Pancreas (tissue), 10 donors: Measurements from ENCODE around the gene CILP2. TPM values are rescaled to one million over a fixed set of nuclear protein-coding genes. Genes with fewer than 3 reads are reported as not detected.

Experiments
- ATAC-seq, 4 donors: fragments of 200-7000 bp; cut with Tn5 transposase; one replicate each; pipeline versions ENCODE4 v1.8.0 to v1.9.1; 2020; ENCODE audit warnings: mild to moderate bottlenecking in 4 of 4, moderate library complexity in 4 of 4
- DNase-seq, 6 donors: peaks; one replicate each; pipeline ENCODE4 v3.0.0-alpha.2; 2020
- FAIRE-seq: peaks from 2 replicates; lab custom pipeline; 2012; peaks lifted over from hg19 to GRCh38; lab: Jason Lieb, UNC
- H3K27ac ChIP-seq, 4 donors: fragments of 200-600 bp; sonication (generic); 1 replicate in 3 of 4; 2 replicates in 1 of 4; pipeline versions ENCODE4 v1.5.0 to v1.8.0; 2020
- H3K27me3 ChIP-seq, 4 donors: fragments of 200-600 bp; one replicate each; pipeline ENCODE4 v1.8.0; 2021
- H3K36me3 ChIP-seq, 3 donors: fragments of 200-600 bp; sonication (generic) in 1 of 3; one replicate each; pipeline versions ENCODE4 v1.5.0 to v1.8.0; 2020 to 2021
- H3K4me1 ChIP-seq, 3 donors: fragments of 200-600 bp; one replicate each; pipeline ENCODE4 v1.8.0; 2021
- H3K4me3 ChIP-seq, 4 donors: fragments of 200-600 bp; sonication (generic) in 2 of 4; one replicate each; pipeline versions ENCODE4 v1.5.0 to v1.8.0; 2020 to 2021
- H3K9me3 ChIP-seq, 4 donors: fragments of 200-600 bp; one replicate each; pipeline ENCODE4 v1.8.0; 2021
- WGBS, 2 donors: extraction: QIAGEN DNeasy Blood & Tissue Kit; methylation state at CpG; one replicate each; pipeline ENCODE4 v1.1.7; 2013; 5-methylcytosine and 5-hydroxymethylcytosine counted together
- intact Hi-C, 3 donors: fragments of 100-400 bp; cut with DNase I; formaldehyde crosslinking; loops; one replicate each; pipeline versions ENCODE4 v1.11.1 to v1.14.2; 2022
- polyA plus RNA-seq, 2 donors: library from polyadenylated mRNA; stranded (reverse); fragments of 200-250 nt; gene quantifications; one replicate each; pipeline ENCODE4 v1.2.3, GENCODE V29; 2013
- total RNA-seq, 6 donors: library from RNA; stranded (reverse); fragmentation: NEBNext Ultra II Directional in 4 of 6; extraction: Animal tissue kit (Norgen Biotek cat#: 25700) in 4 of 6; gene quantifications; one replicate each; pipeline versions ENCODE4 v1.2.1 to v1.2.4, GENCODE V29; 2021 to 2023
- TF ChIP-seq, protein P1 (sequence below), 4 donors: fragments of 200-600 bp; sonication (generic) in 3 of 4; IDR thresholded peaks; one replicate each; pipeline versions ENCODE4 v1.5.0 to v1.8.0; 2021; ENCODE audit warnings: antibody characterized with exemption in 4 of 4
- donor health status: healthy with polysubstance abuse.
- donor health status: DM: no; HTN: no; CAD: no; lungs with moderate emphysema.
- donor health status: DM: no; HTN: no; CAD: no.
- donor health status: control.
- donor health status: control.
- donor health status: Bipolar disorder and iron deficiency.
- donor health status: DM: yes; HTN: yes; CAD: no.
- donor health status: DM: no; HTN: no; CAD: no.
- donor health status: DM: no; HTN: no; CAD: no.
- donor health status: DM: yes; HTN: yes; CAD: no.

Gene CILP2
- total and polyA plus RNA-seq, 8 donors: 0.12 to 1.4 TPM; not detected in 6

DNA sequence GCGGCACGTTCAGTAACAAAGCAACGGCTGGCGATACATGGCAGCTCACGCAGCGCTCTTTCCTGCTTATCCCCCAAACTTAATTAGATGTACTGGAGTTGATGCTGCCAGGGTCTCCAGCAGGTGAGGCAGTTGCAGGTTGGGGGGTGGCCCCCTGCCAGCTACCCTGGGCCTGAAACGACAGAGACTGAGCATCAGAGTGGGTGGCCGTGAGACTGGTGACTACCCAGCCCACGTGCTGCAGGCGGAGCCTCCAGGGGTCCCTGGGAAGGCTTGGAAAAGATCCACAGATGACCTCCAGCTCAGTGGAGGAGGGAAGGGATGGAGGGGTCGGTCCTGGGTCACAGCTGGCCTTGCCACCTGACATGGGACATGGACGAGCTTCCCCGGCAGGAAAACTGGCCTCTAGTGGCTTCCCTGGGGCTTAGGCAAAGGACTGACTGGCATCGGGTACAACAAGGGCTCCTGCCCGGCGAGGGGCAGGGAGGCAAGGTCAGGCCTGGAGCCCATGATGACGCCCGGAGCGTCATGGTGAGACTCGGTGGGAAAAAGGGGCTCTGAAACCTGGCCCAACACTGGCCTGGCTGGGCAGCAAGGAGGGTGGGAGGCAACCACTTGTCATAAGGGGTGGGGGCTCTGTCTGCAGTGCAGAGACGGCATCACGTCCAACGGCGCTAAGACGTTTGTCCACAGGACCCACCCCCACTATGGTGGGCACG, 24.0 kb downstream of the CILP2 start:
- no peak for FAIRE-seq
- DNase-seq: no peak
- intact Hi-C loops: no loop called here

DNA sequence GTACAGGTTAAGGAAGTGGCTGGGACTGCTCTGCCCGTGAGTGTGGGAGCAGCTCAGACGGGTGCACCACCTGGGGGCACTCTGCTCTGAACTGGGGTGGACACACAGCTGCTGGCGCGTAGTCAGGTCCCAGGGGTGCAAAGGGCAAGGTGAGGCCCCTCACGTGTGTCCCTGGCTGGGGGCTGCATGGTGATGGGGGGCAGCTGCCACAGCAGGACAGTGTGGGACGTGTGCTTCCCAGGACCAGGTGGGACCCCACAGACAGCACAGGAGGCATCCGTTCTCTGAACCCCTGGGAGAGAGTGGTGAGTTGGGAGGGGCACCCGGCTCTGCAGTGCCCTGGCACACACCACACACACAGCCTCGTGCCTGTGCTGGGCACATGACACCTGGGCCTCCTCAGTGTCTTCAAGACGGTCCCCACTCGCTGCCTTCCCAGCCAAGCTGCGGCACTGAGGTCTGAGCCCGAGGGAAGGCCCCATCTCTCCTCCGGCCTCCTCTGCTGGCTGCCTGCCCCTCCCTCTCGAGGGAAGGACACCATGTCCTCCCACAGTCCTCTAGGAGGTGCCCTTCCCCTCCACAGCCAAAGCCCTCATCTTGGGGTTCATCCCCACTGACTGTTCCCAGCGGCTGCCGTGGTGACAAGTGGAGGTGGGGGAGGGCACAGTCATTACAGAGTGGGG, 24.7 kb downstream of the CILP2 start:
- DNase-seq (no peak), ATAC-seq (no peak), FAIRE-seq (no peak)
- intact Hi-C loops: no loop called here
- no peaks in the 10 kb centered on the region for H3K36me3 ChIP-seq
- no peaks in the 10 kb centered on the region for H3K27me3 ChIP-seq
- no peak overlapping the region for H3K4me3 ChIP-seq
- 55 to 56% methylated on average over 13 to 17 of the region's 17 CpGs for WGBS, 2 donors
- no peaks in the 10 kb centered on the region for H3K9me3 ChIP-seq
- H3K4me1 ChIP-seq: no peaks in the 10 kb centered on the region
- TF ChIP-seq, protein P1, sequence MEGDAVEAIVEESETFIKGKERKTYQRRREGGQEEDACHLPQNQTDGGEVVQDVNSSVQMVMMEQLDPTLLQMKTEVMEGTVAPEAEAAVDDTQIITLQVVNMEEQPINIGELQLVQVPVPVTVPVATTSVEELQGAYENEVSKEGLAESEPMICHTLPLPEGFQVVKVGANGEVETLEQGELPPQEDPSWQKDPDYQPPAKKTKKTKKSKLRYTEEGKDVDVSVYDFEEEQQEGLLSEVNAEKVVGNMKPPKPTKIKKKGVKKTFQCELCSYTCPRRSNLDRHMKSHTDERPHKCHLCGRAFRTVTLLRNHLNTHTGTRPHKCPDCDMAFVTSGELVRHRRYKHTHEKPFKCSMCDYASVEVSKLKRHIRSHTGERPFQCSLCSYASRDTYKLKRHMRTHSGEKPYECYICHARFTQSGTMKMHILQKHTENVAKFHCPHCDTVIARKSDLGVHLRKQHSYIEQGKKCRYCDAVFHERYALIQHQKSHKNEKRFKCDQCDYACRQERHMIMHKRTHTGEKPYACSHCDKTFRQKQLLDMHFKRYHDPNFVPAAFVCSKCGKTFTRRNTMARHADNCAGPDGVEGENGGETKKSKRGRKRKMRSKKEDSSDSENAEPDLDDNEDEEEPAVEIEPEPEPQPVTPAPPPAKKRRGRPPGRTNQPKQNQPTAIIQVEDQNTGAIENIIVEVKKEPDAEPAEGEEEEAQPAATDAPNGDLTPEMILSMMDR (IDR thresholded peaks at IDR 0.05): no peak
- H3K27ac ChIP-seq: no peak overlapping the region

More for the DNA sequence above, 24.0 kb downstream of the CILP2 start:
- Histone ChIP-seq H3K27ac (no peak overlapping the region), H3K36me3 (no peaks in the 10 kb centered on the region), H3K4me1 (no peaks in the 10 kb centered on the region), H3K27me3 (no peaks in the 10 kb centered on the region), H3K9me3 (no peaks in the 10 kb centered on the region), H3K4me3 (no peak overlapping the region)
- ATAC-seq: no peak
- WGBS, 2 donors: 67 to 77% methylated on average over 26 of the region's 26 CpGs
- TF ChIP-seq, protein P1 (IDR thresholded peaks at IDR 0.05): no peak

DNA sequence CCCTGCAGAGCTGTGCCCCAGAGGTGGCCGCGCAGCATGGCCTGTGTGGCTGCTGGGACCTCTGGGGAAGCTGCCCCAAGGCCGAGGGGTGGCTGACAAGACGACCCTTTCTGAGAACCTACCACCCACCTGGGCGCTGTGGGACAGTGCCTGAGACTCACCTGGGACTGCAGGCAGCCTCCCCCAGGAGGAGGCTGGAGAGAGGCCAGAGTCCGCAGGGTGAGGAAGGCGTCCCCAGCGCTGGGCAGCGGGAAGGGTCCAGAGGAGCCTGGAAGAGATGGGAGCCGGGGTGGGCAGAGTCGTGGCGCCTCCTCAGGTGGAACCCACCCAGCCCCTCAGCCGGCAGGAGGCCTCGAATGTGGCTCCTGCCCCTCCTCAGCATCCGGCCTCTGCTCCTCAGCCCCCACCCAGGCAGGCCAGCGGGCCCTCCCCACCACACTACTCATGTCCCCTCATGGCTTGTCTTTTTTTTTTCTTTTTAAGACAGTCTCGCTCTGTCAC, 25.3 kb downstream of the CILP2 start:
- Histone ChIP-seq H3K36me3 (no peaks in the 10 kb centered on the region), H3K27me3 (no peaks in the 10 kb centered on the region), H3K4me3 (no peak overlapping the region), H3K9me3 (no peaks in the 10 kb centered on the region), H3K27ac (no peak overlapping the region), H3K4me1 (no peaks in the 10 kb centered on the region)
- ATAC-seq (no peak), FAIRE-seq (no peak), DNase-seq (no peak)
- 83 to 89% methylated on average over 13 to 17 of the region's 17 CpGs for WGBS, 2 donors
- intact Hi-C loops: no loop called here
- TF ChIP-seq, protein P1 (IDR thresholded peaks at IDR 0.05): no peak

DNA sequence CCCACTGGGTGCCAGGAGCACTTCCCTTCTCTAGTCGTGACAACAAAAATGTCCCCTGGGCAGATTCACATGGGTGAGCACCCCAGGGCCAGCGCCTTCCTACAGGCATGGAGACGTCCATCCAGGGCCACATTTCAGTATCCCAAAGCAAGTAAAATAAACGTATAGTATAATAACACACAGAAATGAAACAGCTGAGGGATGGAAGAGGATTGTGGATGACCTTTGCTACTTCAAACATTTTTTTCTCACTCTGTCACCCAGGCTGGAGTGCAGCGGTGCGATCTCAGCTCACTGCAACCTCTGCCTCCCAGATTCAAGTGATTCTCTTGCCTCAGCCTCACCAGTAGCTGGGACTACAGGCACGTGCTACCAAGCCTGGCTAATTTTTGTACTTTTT, 28.2 kb downstream of the CILP2 start:
- whole genome bisulfite sequencing, 2 donors: 58 to 62% methylated on average over 7 of the region's 7 CpGs
- H3K9me3 ChIP-seq: no peaks in the 10 kb centered on the region
- H3K27ac ChIP-seq: no peak overlapping the region
- no peaks in the 10 kb centered on the region for H3K4me1 ChIP-seq
- no peak overlapping the region for H3K4me3 ChIP-seq
- TF ChIP-seq, protein P1 (IDR thresholded peaks at IDR 0.05): no peak
- intact Hi-C loops: no loop called here
- H3K36me3 ChIP-seq: no peaks in the 10 kb centered on the region
- ATAC-seq (no peak), DNase-seq (no peak), FAIRE-seq (no peak)
- no peaks in the 10 kb centered on the region for H3K27me3 ChIP-seq

DNA sequence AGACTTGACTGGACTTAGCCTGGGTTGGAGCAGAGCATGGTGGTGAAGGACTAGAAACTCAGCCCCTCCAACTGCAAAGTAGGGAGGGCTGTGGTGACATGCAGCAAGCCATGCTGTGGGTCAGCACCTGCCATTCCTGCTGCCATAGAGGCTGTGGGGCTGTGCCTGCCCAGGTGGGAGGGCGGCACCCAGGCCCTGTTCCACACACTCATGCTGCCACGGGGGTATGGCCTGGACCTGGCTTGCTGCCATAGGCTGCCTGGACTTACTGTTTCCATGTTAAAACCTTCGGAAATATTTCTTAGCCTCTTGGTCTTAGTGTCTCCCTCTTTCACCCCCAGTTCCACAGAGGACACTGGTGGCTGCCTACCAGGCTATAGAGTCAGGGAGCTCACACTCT, 29.3 kb downstream of the CILP2 start:
- Histone ChIP-seq H3K27me3 (no peaks in the 10 kb centered on the region), H3K36me3 (no peaks in the 10 kb centered on the region), H3K9me3 (no peaks in the 10 kb centered on the region), H3K4me3 (no peak overlapping the region), H3K4me1 (no peaks in the 10 kb centered on the region), H3K27ac (no peak overlapping the region)
- DNase-seq (no peak), FAIRE-seq (no peak), ATAC-seq (no peak)
- WGBS, 2 donors: 67 to 87% methylated on average over 3 of the region's 3 CpGs
- intact Hi-C loops: no loop called here
- TF ChIP-seq, protein P1 (IDR thresholded peaks at IDR 0.05): no peak
